Suprapubic skin (tissue), 4 donors: Measurements from ENCODE around the gene MLST8. TPM values are rescaled to one million over a fixed set of nuclear protein-coding genes. Genes with fewer than 3 reads are reported as not detected.
A peak's percentile ranks its signal among the peaks of the same experiment; 100 is the strongest.

ENCODE experiments used
- DNase-seq, 2 donors: peaks; one replicate each; pipeline ENCODE4 v3.0.0-alpha.2; 2019; ENCODE audit warnings: low spot score in 2 of 2
- H3K27ac ChIP-seq: fragments of 200-600 bp; sonication (generic); one replicate; pipeline ENCODE4 v1.5.1; 2019
- H3K27me3 ChIP-seq: fragments of 200-600 bp; sonication (generic); one replicate; pipeline ENCODE4 v1.5.1; 2019
- H3K36me3 ChIP-seq: fragments of 200-600 bp; sonication (generic); one replicate; pipeline ENCODE4 v1.5.1; 2019
- H3K4me1 ChIP-seq: fragments of 200-600 bp; sonication (generic); one replicate; pipeline ENCODE4 v1.5.1; 2019
- H3K4me3 ChIP-seq: fragments of 200-600 bp; sonication (generic); one replicate; pipeline ENCODE4 v1.5.1; 2019; ENCODE audit warnings: mild to moderate bottlenecking
- H3K9me3 ChIP-seq: fragments of 200-600 bp; sonication (generic); one replicate; pipeline ENCODE4 v1.5.1; 2019
- EP300 ChIP-seq: sonication (generic); formaldehyde crosslinking; IDR thresholded peaks from one replicate; pipeline ENCODE4 v1.6.1; 2017; ENCODE audit warnings: antibody characterized with exemption
- POLR2A ChIP-seq, 2 donors: fragments of 450-650 bp; IDR thresholded peaks; one replicate each; pipeline ENCODE4 v1.6.1; 2017; ENCODE audit warnings: antibody characterized with exemption in 2 of 2, mild to moderate bottlenecking in 2 of 2, moderate library complexity in 2 of 2
- POLR2AphosphoS5 ChIP-seq, 3 donors: sonication (generic); formaldehyde crosslinking; IDR thresholded peaks; one replicate each; pipeline ENCODE4 v1.6.1; 2017; ENCODE audit warnings: antibody characterized with exemption in 3 of 3
- WGBS: methylation state at CpG from one replicate; pipeline ENCODE4 v1.1.5; 2018; 5-methylcytosine and 5-hydroxymethylcytosine counted together
- total RNA-seq, 4 donors: library from RNA; depleted of rRNA; stranded (reverse); fragments of >200 nt; gene quantifications; one replicate each; pipeline ENCODE4 v1.1.0, GENCODE V29; 2016
- TF ChIP-seq, protein P1 (sequence below), 2 donors: fragments of 200-600 bp in 1 of 2; fragments of 450-650 bp in 1 of 2; sonication (generic) in 1 of 2; IDR thresholded peaks; one replicate each; pipeline ENCODE4 v1.5.1; 2016 to 2019; ENCODE audit warnings: antibody characterized with exemption in 2 of 2, mild to moderate bottlenecking in 1 of 2, moderate library complexity in 1 of 2

The MLST8 gene
- total RNA-seq, 4 donors from 2014 or later, result 52.3 to 69.5 (median 55.1) TPM

GRCh38 chr16:2191446-2191706, 13.9 kb upstream of the MLST8 start:
- no peak for DNase-seq
- no peak overlapping the region for H3K27ac ChIP-seq
- H3K4me1 ChIP-seq, result peaks cover 37% of the 10 kb centered on the region
- H3K4me3 ChIP-seq, result no peak overlapping the region
- H3K27me3 ChIP-seq, result peaks cover 26% of the 10 kb centered on the region
- no peaks in the 10 kb centered on the region for H3K36me3 ChIP-seq
- TF ChIP-seq EP300, result no peak
- TF ChIP-seq, protein P1, sequence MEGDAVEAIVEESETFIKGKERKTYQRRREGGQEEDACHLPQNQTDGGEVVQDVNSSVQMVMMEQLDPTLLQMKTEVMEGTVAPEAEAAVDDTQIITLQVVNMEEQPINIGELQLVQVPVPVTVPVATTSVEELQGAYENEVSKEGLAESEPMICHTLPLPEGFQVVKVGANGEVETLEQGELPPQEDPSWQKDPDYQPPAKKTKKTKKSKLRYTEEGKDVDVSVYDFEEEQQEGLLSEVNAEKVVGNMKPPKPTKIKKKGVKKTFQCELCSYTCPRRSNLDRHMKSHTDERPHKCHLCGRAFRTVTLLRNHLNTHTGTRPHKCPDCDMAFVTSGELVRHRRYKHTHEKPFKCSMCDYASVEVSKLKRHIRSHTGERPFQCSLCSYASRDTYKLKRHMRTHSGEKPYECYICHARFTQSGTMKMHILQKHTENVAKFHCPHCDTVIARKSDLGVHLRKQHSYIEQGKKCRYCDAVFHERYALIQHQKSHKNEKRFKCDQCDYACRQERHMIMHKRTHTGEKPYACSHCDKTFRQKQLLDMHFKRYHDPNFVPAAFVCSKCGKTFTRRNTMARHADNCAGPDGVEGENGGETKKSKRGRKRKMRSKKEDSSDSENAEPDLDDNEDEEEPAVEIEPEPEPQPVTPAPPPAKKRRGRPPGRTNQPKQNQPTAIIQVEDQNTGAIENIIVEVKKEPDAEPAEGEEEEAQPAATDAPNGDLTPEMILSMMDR (IDR thresholded peaks at IDR 0.05), result no peak
- 77% methylated on average over 11 of the region's 11 CpGs for WGBS
- H3K9me3 ChIP-seq, result no peaks in the 10 kb centered on the region

DNA sequence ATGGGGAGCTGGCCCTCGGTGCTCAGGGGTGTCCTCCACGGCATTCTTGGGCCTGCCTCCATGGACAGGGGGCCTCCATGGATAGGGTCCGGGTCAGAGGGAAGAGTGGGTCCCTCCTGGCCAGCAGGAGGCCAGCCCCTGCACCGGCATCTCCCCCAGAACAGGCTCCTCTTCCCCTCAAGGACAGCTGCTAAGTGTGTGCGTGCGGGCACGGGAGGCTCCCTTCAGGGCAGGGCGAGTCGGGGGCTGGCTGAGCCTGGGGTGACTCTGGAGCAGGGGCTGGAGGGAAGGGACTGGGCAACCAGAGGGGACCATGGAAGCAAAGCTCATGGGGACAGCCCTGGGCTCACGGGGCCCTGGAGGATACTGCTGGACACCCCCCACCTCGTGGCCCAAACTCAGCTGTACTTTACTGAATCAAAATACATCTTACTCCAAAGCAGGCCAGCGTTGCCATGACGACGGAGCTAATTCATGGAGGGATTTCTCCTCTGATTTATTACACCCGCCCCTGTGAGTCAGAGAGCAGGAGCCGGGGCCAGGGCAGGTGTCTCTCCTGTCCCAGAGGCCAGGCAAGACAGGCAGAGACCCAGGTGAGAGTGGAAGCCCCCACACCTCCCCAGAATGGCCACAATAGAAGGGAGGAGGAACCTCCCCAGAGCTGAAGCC, 11.0 kb upstream of the MLST8 start:
- Histone ChIP-seq H3K36me3 (no peaks in the 10 kb centered on the region), H3K9me3 (no peaks in the 10 kb centered on the region), H3K27me3 (peaks cover 38% of the 10 kb centered on the region), H3K4me3 (no peak overlapping the region), H3K4me1 (peaks cover 41% of the 10 kb centered on the region), H3K27ac (no peak overlapping the region)
- TF ChIP-seq EP300 (no peak), POLR2AphosphoS5 (IDR thresholded peaks at IDR 0.05) (no peak), POLR2A (IDR thresholded peaks at IDR 0.05) (no peak)
- TF ChIP-seq, protein P1 (IDR thresholded peaks at IDR 0.05), result no peak
- no peak for DNase-seq
- WGBS, result 46% methylated on average over 8 of the region's 16 CpGs

DNA sequence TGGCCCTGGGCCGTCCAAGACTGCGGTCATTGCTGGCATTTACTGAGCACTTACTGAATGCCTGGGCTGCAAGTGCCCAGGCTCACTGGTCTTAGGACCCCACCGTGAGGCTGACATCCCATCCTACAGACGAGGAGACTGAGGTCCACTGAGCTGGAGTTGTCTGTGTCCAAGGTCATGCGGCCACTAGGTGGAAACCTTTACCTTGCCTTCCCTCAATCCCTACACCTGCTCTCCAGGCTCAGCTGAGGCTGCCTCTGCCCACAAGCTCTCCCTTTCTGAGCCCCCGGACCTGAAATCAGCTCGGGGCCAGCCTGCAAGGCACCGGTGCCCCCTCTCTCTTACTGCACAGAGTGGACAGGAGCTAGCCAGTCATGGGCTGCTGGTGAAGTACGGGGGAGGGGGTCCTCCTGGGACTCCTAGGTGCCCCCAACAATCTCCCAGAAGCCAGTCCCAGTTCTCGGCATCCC, 10.4 kb upstream of the MLST8 start:
- DNase-seq, result no peak
- Histone ChIP-seq H3K27me3 (peaks cover 38% of the 10 kb centered on the region), H3K36me3 (no peaks in the 10 kb centered on the region), H3K4me3 (no peak overlapping the region), H3K9me3 (no peaks in the 10 kb centered on the region), H3K27ac (no peak overlapping the region), H3K4me1 (peaks cover 38% of the 10 kb centered on the region)
- WGBS, result 13% methylated on average over 4 of the region's 10 CpGs
- TF ChIP-seq POLR2A (IDR thresholded peaks at IDR 0.05) (no peak), POLR2AphosphoS5 (IDR thresholded peaks at IDR 0.05) (no peak), EP300 (no peak)
- TF ChIP-seq, protein P1 (IDR thresholded peaks at IDR 0.05), result peak in 1 of 2 donors; percentile 34

DNA sequence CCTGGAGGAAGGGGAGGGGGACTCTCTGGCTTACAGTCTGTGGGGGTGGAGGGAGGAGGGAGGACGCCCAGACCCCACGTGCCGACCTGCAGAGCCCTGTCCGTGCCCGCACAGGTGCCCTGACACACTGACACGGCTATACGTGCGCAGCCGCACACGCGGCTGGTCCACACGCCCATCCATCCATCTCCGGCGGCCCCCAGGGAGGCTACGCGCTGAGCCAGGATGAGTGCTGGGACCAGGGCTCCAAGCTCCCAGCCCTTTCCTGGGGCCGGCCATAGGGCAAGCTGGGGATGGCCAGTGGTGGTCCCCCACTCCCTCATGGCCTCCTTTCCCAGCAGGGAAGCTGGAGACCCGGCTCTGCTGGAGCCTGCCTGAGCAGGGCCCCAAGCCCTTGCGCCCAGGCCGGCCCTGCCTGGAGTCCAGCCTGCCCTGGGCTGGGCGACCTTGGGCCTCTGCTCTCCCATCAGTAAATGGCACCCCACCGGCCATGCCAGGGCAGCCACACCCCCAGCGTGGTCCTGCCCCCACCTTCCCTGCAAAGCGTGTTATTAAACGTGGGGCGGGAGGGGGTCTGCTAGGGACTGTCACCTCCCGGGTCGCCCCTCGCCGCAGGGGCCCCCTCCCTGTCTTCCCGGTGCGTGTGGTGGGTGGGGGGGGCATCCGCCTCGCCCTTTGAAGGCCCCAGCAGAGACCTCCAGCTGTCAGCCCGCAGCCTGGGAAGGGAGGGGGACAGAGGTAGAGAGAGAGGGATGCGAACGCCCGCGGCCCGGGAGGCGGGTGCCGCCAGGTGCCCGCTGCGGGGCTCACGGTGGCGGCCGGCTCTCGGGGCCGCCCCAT, 9.7 kb upstream of the MLST8 start:
- Histone ChIP-seq H3K9me3 (no peaks in the 10 kb centered on the region), H3K36me3 (no peaks in the 10 kb centered on the region), H3K27ac (no peak overlapping the region), H3K4me3 (peak overlapping the region; percentile 56), H3K4me1 (peaks cover 31% of the 10 kb centered on the region), H3K27me3 (peaks cover 38% of the 10 kb centered on the region)
- DNase-seq, result no peak
- TF ChIP-seq, protein P1 (IDR thresholded peaks at IDR 0.05), result no peak
- no peak for TF ChIP-seq EP300
- no peak for TF ChIP-seq POLR2AphosphoS5 (IDR thresholded peaks at IDR 0.05)
- TF ChIP-seq POLR2A (IDR thresholded peaks at IDR 0.05), result no peak
- 2% methylated on average over 19 of the region's 49 CpGs for WGBS

DNA sequence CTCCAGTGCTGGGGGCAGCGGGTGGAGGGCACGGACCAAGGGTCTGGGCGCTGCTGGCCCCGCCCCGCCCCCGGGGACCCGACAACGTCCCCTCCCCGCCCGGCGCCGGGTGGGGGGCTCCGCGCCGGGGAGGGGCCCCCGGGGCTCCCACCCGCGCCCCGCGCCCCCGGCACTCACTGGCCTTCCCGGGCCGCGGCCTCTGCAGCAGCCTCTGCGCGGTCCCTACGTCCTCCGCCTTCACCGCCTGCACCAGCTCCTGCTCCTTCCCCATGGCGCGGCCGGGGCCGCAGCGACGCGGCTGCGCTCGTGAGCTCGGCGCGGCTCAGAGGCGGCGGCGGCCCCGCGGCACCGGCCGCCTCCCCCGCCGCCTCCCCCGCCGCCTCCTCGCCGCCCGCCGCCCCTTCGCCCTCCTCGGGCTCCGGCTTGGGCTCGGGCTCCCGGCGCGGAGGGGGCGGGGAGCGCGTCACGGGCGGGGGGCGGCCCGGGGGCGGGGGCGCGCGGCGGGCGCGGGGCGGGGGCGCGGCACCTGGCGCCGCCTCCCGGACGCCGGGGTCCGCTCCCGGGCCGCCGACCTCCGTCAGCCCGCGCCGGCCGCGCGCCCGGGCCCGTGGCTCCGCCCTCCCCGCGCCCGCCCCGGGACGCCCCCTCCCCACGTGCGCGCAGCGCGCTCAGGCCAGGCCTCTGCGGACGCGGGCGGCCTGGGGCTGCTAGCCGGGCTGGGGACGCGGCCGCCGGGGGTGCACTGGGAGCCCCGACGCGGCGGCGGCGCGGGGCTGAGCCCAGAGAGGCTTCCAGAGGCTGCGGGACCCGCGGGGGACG, 8.9 kb upstream of the MLST8 start, which contains the start of gene CASKIN1:
CASKIN1 (minus strand) TSS at position 444 of the 819 bp plus-strand sequence; CDS start at position 271, 173 bp downstream.
- Histone ChIP-seq H3K9me3 (no peaks in the 10 kb centered on the region), H3K27ac (no peak within 1 kb of the TSS), H3K36me3 (no peaks in the 10 kb centered on the region), H3K27me3 (peaks cover 38% of the 10 kb centered on the region), H3K4me3 (peak within 1 kb of the TSS; percentile 56), H3K4me1 (peaks cover 24% of the 10 kb centered on the region)
- no peak for TF ChIP-seq POLR2AphosphoS5 (IDR thresholded peaks at IDR 0.05)
- TF ChIP-seq POLR2A (IDR thresholded peaks at IDR 0.05), result no peak
- TF ChIP-seq, protein P1 (IDR thresholded peaks at IDR 0.05), result no peak
- TF ChIP-seq EP300, result no peak
- 0% methylated on average over 3 of the region's 129 CpGs for WGBS
- DNase-seq, result no peak
